NCI-H82 (cell line): Measurements from ENCODE around the gene CXorf66.
"Not testable (repeated sequence)": the region's sequence is repeated elsewhere in the genome, so short reads cannot be mapped to it uniquely, and the experiment has no call there.

Experiments
- DNase-seq: peaks from one replicate; lab custom pipeline; 2025; lab: John Stamatoyannopoulos, UW

Gene CXorf66

GRCh38 chrX:139965421-139965820 lies at the start of gene CXorf66:
Gene CXorf66 (minus strand): TSS chrX:139965521. CDS start chrX:139965496, 25 bp downstream.
- no peak for DNase-seq

- no peak for DNase-seq
Measured at GRCh38 chrX:139982856-139983255, 17.5 kb upstream of the CXorf66 start.

GRCh38 chrX:139974471-139974870 lies 9.2 kb upstream of the CXorf66 start:
- no peak for DNase-seq

GRCh38 chrX:139972629-139973624 lies 7.6 kb upstream of the CXorf66 start:
- DNase-seq, result no peak

- DNase-seq, result no peak
Measured at GRCh38 chrX:139972113-139972512, 6.8 kb upstream of the CXorf66 start.

GRCh38 chrX:139971394-139971749 lies 6.1 kb upstream of the CXorf66 start:
- no peak for DNase-seq

GRCh38 chrX:139969286-139969685 lies 4.0 kb upstream of the CXorf66 start:
- DNase-seq, result no peak

- no peak for DNase-seq
Measured at GRCh38 chrX:139967750-139968149, 2.4 kb upstream of the CXorf66 start.

GRCh38 chrX:139967300-139967699 lies 2.0 kb upstream of the CXorf66 start:
- DNase-seq, result peak; percentile 31

- not testable (repeated sequence) for DNase-seq
Measured at GRCh38 chrX:139966159-139966558, 838 bp upstream of the CXorf66 start.

- not testable (repeated sequence) for DNase-seq
Measured at GRCh38 chrX:139961091-139961490, 4.2 kb downstream of the CXorf66 start.

- DNase-seq, result peak; percentile 25
Measured at GRCh38 chrX:139949703-139950102, 15.6 kb downstream of the CXorf66 start.

- DNase-seq, result no peak
Measured at GRCh38 chrX:139945075-139945474, 20.2 kb downstream of the CXorf66 start.

- DNase-seq, result no peak
Measured at GRCh38 chrX:139936259-139936658, 29.1 kb downstream of the CXorf66 start.

- DNase-seq, result no peak
Measured at GRCh38 chrX:139933904-139934303, 31.4 kb downstream of the CXorf66 start.

- DNase-seq, result peak; percentile 88
Measured at GRCh38 chrX:139932901-139933796, 32.2 kb downstream of the CXorf66 start, which contains the start of gene ATP11C. Gene ATP11C (minus strand): TSS chrX:139933053. CDS start chrX:139932042, 1,011 bp downstream.

GRCh38 chrX:139932073-139932900 lies 33.0 kb downstream of the CXorf66 start:
- DNase-seq, result peak; percentile 58

GRCh38 chrX:139931646-139932072 lies 33.7 kb downstream of the CXorf66 start:
- no peak for DNase-seq

GRCh38 chrX:139930916-139931645 lies 34.2 kb downstream of the CXorf66 start:
- DNase-seq, result peak; percentile 69

GRCh38 chrX:139930401-139930800 lies 34.9 kb downstream of the CXorf66 start:
- DNase-seq, result peak; percentile 10

GRCh38 chrX:139929876-139930275 lies 35.4 kb downstream of the CXorf66 start:
- peak; percentile 48 for DNase-seq
